Mesenchymal stem cell (in vitro differentiated cells and primary cell): Measurements from ENCODE around the gene OTUB2.
A peak's percentile ranks its signal among the peaks of the same experiment; 100 is the strongest.

Experiments
- DNase-seq: peaks from one replicate; pipeline ENCODE4 v3.0.0-alpha.2; 2013
- H2AFZ ChIP-seq: one replicate; pipeline ENCODE4 v1.6.1; 2013; ENCODE audit warnings: low read depth, mild to moderate bottlenecking, control low read depth, inconsistent platforms, low read length, moderate library complexity
- H2AK5ac ChIP-seq: 2 replicates; pipeline ENCODE4 v1.6.1; 2013; ENCODE audit warnings: low read length, moderate library complexity, mild to moderate bottlenecking, inconsistent platforms; ENCODE audit not compliant: severe bottlenecking
- H2BK120ac ChIP-seq: one replicate; pipeline ENCODE4 v1.6.1; 2013; ENCODE audit warnings: low read depth, mild to moderate bottlenecking, inconsistent platforms, low read length, moderate library complexity
- H2BK12ac ChIP-seq, 2 experiments: one replicate each; pipeline ENCODE4 v1.6.1; 2013; ENCODE audit warnings: inconsistent platforms in 2 of 2, low read length in 2 of 2, mild to moderate bottlenecking in 2 of 2, moderate library complexity in 2 of 2, control low read depth in 1 of 2
- H2BK15ac ChIP-seq: one replicate; pipeline ENCODE4 v1.6.1; 2013; ENCODE audit warnings: mild to moderate bottlenecking, low read depth, inconsistent platforms; ENCODE audit not compliant: poor library complexity, severe bottlenecking
- H2BK5ac ChIP-seq: 2 replicates; pipeline ENCODE4 v1.6.1; 2013; ENCODE audit warnings: low read depth, mild to moderate bottlenecking, low read length, control low read depth, inconsistent platforms; ENCODE audit not compliant: poor library complexity, severe bottlenecking
- H3K14ac ChIP-seq, 2 experiments: one replicate each; pipeline ENCODE4 v1.6.1; 2013; ENCODE audit warnings: inconsistent platforms in 2 of 2, low read length in 2 of 2, control low read depth in 1 of 2, mild to moderate bottlenecking in 1 of 2, moderate library complexity in 1 of 2
- H3K18ac ChIP-seq, 2 experiments: one replicate each; pipeline ENCODE4 v1.6.1; 2013; ENCODE audit warnings: inconsistent platforms in 2 of 2, low read length in 2 of 2, control low read depth in 1 of 2, low read depth in 1 of 2, mild to moderate bottlenecking in 1 of 2
- H3K23ac ChIP-seq, 2 experiments: one replicate each; pipeline ENCODE4 v1.6.1; 2013; ENCODE audit warnings: inconsistent platforms in 2 of 2, low read length in 2 of 2, mild to moderate bottlenecking in 2 of 2, moderate library complexity in 2 of 2, control low read depth in 1 of 2
- H3K27ac ChIP-seq: 2 replicates; pipeline ENCODE4 v1.5.1; 2013; ENCODE audit warnings: mild to moderate bottlenecking, moderate library complexity, low read length, control low read depth, inconsistent platforms; ENCODE audit not compliant: poor library complexity, severe bottlenecking
- H3K27me3 ChIP-seq, 2 experiments: 2 replicates each; pipeline versions ENCODE4 v1.6.1 to v1.7.0; 2013; ENCODE audit warnings: low read length in 2 of 2, mild to moderate bottlenecking in 2 of 2, moderate library complexity in 2 of 2, control low read depth in 1 of 2, inconsistent platforms in 1 of 2; ENCODE audit not compliant: control insufficient read depth in 1 of 2, insufficient read depth in 1 of 2
- H3K36me3 ChIP-seq, 2 experiments: 2 replicates each; pipeline versions ENCODE4 v1.6.1 to v1.7.0; 2013; ENCODE audit warnings: low read length in 2 of 2, control low read depth in 1 of 2, inconsistent platforms in 1 of 2, low read depth in 1 of 2, mild to moderate bottlenecking in 1 of 2; ENCODE audit not compliant: insufficient read depth in 2 of 2, control insufficient read depth in 1 of 2
- H3K4ac ChIP-seq, 2 experiments: one replicate each; pipeline ENCODE4 v1.6.1; 2013; ENCODE audit warnings: inconsistent platforms in 2 of 2, low read length in 2 of 2, mild to moderate bottlenecking in 2 of 2, moderate library complexity in 2 of 2, control low read depth in 1 of 2, low read depth in 1 of 2
- H3K4me1 ChIP-seq: 2 replicates; pipeline ENCODE4 v1.6.1; 2013; ENCODE audit warnings: low read depth, low read length, control low read depth; ENCODE audit not compliant: control insufficient read depth, insufficient read depth
- H3K4me2 ChIP-seq: 2 replicates; pipeline ENCODE4 v1.6.1; 2013; ENCODE audit warnings: low read length, mild to moderate bottlenecking, inconsistent platforms; ENCODE audit not compliant: poor library complexity, severe bottlenecking
- H3K4me3 ChIP-seq, 2 experiments: 2 replicates each; pipeline versions ENCODE4 v1.5.1 to v1.7.0; 2013; ENCODE audit warnings: low read length in 2 of 2, mild to moderate bottlenecking in 2 of 2, control low read depth in 1 of 2, low read depth in 1 of 2; ENCODE audit not compliant: insufficient read depth in 1 of 2
- H3K79me1 ChIP-seq: replicated peaks from 2 replicates; pipeline ENCODE4 v1.6.1; 2013; ENCODE audit warnings: mild to moderate bottlenecking, control low read depth, low read length, inconsistent platforms; ENCODE audit not compliant: poor library complexity, severe bottlenecking
- H3K9ac ChIP-seq: 2 replicates; pipeline ENCODE4 v1.7.0; 2013; ENCODE audit warnings: mild to moderate bottlenecking, low read length, moderate library complexity
- H3K9me3 ChIP-seq: 2 replicates; pipeline ENCODE4 v1.7.0; 2013; ENCODE audit warnings: mild to moderate bottlenecking, low read length; ENCODE audit not compliant: control insufficient read depth
- H4K8ac ChIP-seq: one replicate; pipeline ENCODE4 v1.6.1; 2013; ENCODE audit warnings: inconsistent platforms, mild to moderate bottlenecking, low read length, moderate library complexity
- H4K91ac ChIP-seq: one replicate; pipeline ENCODE4 v1.6.1; 2013; ENCODE audit warnings: mild to moderate bottlenecking, low read length, inconsistent platforms
- WGBS: methylation state at CpG from one replicate; pipeline ENCODE4 v1.1.7; 2013; ENCODE audit warnings: mixed read lengths; 5-methylcytosine and 5-hydroxymethylcytosine counted together

Gene OTUB2

DNA sequence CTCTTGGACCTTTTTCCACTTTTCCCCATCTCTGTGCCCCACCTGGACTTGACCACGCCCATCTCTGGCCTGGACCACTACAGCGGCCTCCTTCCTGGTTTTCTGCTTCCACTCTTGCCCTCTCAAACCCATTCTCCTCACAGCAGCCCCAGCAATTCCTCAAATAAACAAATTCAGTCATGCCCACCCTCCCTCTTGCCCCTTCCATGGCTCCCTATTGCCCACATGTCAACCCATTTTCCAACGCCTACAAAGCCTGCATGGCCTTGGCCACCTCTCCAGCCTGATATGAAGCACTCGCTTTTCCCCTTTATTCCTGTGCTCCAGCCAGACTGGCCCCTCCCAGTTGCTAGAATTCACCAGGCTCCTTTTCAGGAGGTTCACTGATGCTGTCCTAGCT is 5.9 kb upstream of the OTUB2 start:
- Histone ChIP-seq H3K4ac (no peak overlapping the region), H3K4me3 (no peak overlapping the region), H4K91ac (no peak overlapping the region), H2BK12ac (no peak overlapping the region), H2AFZ (no peak overlapping the region), H2BK15ac (no peak overlapping the region), H3K4me2 (no peak overlapping the region), H3K23ac (peak overlapping the region in 1 of 2 experiments; percentile 35), H3K27ac (no peak overlapping the region), H3K18ac (no peak overlapping the region), H4K8ac (no peak overlapping the region), H3K9ac (no peak overlapping the region), H3K14ac (no peak overlapping the region), H2BK120ac (no peak overlapping the region), H2BK5ac (no peak overlapping the region), H2AK5ac (no peak overlapping the region), H3K9me3 (no peaks in the 10 kb centered on the region), H3K79me1 (no peaks in the 10 kb centered on the region), H3K36me3 (no peaks in the 10 kb centered on the region), H3K4me1 (peaks cover 8% of the 10 kb centered on the region), H3K27me3 (peaks cover 25 to 36% of the 10 kb centered on the region in 2 experiments)
- 85% methylated on average over 4 of the region's 4 CpGs for WGBS
- DNase-seq: no peak

GRCh38 chr14:94021001-94021400 is 5.1 kb upstream of the OTUB2 start:
- Histone ChIP-seq H2BK12ac (no peak overlapping the region), H3K4me3 (no peak overlapping the region), H2AK5ac (no peak overlapping the region), H3K9me3 (no peaks in the 10 kb centered on the region), H4K8ac (no peak overlapping the region), H2AFZ (no peak overlapping the region), H2BK5ac (no peak overlapping the region), H3K4me2 (no peak overlapping the region), H3K4me1 (peaks cover 10% of the 10 kb centered on the region), H3K14ac (no peak overlapping the region), H4K91ac (no peak overlapping the region), H3K18ac (no peak overlapping the region), H2BK120ac (no peak overlapping the region), H3K27ac (peak overlapping the region; percentile 17), H3K27me3 (peaks cover 20 to 31% of the 10 kb centered on the region in 2 experiments), H3K9ac (no peak overlapping the region), H3K23ac (no peak overlapping the region), H3K36me3 (no peaks in the 10 kb centered on the region), H3K79me1 (no peaks in the 10 kb centered on the region), H2BK15ac (no peak overlapping the region), H3K4ac (no peak overlapping the region)
- no peak for DNase-seq
- no CpG with 5 or more reads among the region's 2 CpGs for WGBS

DNA sequence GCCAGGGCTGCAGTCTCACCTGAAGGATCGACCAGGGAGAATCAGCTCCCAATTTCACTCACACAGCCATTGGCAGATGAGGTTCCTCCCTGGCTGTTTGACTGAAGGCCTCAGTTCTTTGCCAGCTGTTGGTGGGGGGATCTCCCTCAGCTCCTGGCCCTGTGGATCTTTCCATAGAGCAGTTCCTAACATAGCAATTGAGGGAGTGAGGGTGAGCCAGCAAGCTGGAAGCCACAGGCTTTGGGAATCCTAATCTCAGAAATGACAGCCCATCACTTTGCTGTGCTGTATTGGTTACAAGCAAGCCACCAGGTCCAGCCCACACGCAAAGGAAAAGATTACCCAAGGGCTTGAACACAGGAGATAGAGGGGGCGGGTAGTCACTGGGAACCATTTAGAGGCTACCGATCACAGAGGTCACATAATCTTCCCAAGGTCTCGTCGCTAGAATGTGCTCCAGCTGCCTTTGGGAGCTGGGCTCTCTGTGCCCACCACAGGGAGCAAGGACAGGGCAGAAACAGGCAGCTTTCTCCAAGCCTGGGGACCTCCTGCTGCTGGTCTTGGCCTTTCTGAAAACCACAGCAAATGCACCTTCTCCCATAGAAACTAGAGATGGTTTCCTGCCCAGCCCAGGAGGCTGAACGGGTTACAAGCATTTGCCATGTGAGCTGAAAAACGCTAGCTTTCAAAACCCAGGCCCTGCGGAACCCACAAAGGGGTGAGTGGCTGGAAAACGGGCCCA is 4.6 kb upstream of the OTUB2 start:
- H3K4me1 ChIP-seq: peaks cover 11% of the 10 kb centered on the region
- H3K4ac ChIP-seq: no peak overlapping the region
- no peak for DNase-seq
- H4K91ac ChIP-seq: no peak overlapping the region
- H3K4me2 ChIP-seq: no peak overlapping the region
- H3K14ac ChIP-seq: no peak overlapping the region
- H2AFZ ChIP-seq: no peak overlapping the region
- H3K79me1 ChIP-seq: peaks cover under 1% of the 10 kb centered on the region
- H3K9ac ChIP-seq: no peak overlapping the region
- 71% methylated on average over 9 of the region's 10 CpGs for WGBS
- no peak overlapping the region for H2BK120ac ChIP-seq
- H3K4me3 ChIP-seq: no peak overlapping the region
- H2BK15ac ChIP-seq: no peak overlapping the region
- no peak overlapping the region for H2BK12ac ChIP-seq
- peaks cover 15 to 26% of the 10 kb centered on the region in 2 experiments for H3K27me3 ChIP-seq
- no peak overlapping the region for H3K23ac ChIP-seq
- no peak overlapping the region for H2AK5ac ChIP-seq
- H3K9me3 ChIP-seq: no peaks in the 10 kb centered on the region
- H4K8ac ChIP-seq: no peak overlapping the region
- peak overlapping the region; percentile 17 for H3K27ac ChIP-seq
- no peak overlapping the region for H2BK5ac ChIP-seq
- no peaks in the 10 kb centered on the region for H3K36me3 ChIP-seq
- no peak overlapping the region for H3K18ac ChIP-seq

- Histone ChIP-seq H3K27me3 (peaks cover 6 to 14% of the 10 kb centered on the region in 2 experiments), H3K36me3 (no peaks in the 10 kb centered on the region), H3K4me3 (no peak overlapping the region), H3K4me1 (peaks cover 22% of the 10 kb centered on the region), H2BK120ac (no peak overlapping the region), H2AFZ (no peak overlapping the region), H3K18ac (no peak overlapping the region), H2AK5ac (no peak overlapping the region), H3K27ac (no peak overlapping the region), H3K4ac (no peak overlapping the region), H2BK5ac (no peak overlapping the region), H3K9ac (no peak overlapping the region), H3K79me1 (peaks cover 13% of the 10 kb centered on the region), H3K23ac (no peak overlapping the region), H3K9me3 (no peaks in the 10 kb centered on the region), H4K8ac (no peak overlapping the region), H2BK15ac (no peak overlapping the region), H2BK12ac (no peak overlapping the region), H3K14ac (no peak overlapping the region), H3K4me2 (no peak overlapping the region), H4K91ac (no peak overlapping the region)
- DNase-seq: no peak
- 77% methylated on average over 10 of the region's 10 CpGs for WGBS
Measured at GRCh38 chr14:94022532-94023411, 3.4 kb upstream of the OTUB2 start.
